GM18870 (cell line): ENCODE measurements around the gene INCA1.
A peak's percentile ranks its signal among the peaks of the same experiment; 100 is the strongest.

Experiments used
- ATAC-seq: cut with Tn5 transposase; IDR thresholded peaks from one replicate; pipeline ENCODE4 v1.9.1; 2021; ENCODE audit warnings: moderate library complexity; ENCODE audit not compliant: unreplicated experiment

The INCA1 gene

DNA sequence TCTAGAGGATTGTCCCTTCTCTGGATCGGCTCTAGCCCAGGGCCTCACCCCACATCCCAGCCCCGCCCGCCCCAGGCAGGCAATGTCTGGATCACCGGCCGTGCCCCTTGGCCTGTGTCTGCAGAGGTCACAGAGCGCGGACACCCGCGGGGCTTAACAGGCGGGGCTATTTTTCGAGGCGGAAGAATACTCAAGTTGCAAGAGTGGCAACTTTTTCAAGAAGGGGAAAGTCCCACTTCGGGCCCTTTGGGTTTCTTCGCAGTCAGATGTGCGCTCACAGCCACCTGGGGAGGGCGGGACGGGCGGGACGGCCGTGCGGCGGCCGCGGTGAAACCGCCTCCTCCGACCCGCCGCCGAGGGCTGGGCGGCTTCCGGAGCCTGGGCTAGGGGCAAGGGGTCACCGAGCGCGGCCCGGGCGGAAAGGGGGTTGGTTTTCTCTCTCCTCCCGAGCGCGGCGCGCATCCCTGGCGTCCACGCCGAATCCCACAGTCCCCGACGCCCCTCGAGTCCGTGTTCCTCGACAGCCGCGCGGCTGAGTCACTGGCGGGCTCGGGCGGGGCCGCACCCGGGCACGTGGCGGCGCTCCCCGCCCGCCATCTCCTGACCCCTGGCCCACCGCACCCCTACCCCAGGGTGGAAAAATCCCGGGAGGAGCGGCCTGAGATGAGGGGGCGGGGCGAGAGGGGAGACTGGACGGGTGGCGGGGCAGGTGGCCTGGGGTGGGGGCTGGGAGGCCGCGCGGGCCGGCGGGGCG is 47.8 kb downstream of the INCA1 start:
- ATAC-seq = no peak

DNA sequence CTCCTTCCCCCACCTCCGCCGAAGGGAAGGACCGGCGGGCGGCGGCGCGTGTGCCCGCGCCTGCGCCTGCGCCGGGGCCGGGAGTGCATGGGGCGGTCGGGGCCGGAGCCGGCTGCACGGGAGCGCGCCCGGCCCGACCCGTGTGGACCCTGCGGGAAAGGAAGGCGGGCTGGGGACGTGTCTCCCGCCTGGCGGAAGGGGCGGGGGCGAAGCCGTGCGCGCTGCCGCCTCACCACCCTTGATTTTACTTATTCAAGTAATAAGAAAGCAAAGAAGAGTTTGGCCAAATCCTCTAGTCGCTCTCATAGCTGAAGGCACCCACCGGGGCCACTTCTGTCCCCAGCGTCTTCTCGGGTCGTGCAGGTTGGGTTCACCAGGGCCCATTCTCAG is 48.4 kb downstream of the INCA1 start:
- no peak for ATAC-seq

DNA sequence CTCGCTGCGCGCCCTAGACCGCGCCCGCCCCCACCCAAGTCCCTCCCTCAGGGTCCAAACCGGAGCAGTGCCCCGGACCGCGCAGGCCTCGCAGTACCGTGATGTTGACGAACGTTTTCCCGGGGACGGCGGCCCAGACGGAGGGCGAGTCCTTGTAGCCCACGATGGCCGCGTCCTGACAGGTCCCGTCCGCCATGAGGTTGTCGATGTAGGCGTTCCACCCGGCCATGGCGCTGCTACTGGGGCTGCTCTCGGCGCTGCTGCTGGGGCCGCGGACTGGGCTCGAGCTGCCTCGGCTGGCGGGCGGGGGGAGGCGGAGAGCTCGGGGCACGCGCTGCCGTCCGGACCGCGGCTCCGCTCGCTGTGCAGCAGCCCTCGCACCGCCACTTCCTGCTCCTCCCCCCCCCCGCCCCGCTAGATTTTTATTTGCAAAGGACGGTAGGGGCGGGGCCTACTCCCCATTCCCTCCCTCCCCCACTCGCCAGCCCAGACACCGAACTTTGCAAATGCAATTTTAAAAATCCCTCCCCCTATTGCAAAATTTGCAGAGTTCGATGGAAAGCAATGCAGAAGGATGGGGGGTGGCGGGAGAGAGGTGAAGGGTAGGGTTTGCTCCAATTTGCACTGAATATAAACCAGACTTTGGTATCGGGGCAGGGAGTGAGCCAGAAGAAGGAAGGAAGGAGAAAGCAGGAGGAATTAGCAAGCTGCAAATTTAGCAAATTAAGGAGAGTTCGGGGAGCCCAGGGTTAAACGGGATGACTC is 49.0 kb downstream of the INCA1 start, which contains the start of gene PFN1:
PFN1 (minus strand) TSS at position 365 of the 765 bp plus-strand sequence; CDS start at position 229, 136 bp downstream.
- ATAC-seq = no peak

DNA sequence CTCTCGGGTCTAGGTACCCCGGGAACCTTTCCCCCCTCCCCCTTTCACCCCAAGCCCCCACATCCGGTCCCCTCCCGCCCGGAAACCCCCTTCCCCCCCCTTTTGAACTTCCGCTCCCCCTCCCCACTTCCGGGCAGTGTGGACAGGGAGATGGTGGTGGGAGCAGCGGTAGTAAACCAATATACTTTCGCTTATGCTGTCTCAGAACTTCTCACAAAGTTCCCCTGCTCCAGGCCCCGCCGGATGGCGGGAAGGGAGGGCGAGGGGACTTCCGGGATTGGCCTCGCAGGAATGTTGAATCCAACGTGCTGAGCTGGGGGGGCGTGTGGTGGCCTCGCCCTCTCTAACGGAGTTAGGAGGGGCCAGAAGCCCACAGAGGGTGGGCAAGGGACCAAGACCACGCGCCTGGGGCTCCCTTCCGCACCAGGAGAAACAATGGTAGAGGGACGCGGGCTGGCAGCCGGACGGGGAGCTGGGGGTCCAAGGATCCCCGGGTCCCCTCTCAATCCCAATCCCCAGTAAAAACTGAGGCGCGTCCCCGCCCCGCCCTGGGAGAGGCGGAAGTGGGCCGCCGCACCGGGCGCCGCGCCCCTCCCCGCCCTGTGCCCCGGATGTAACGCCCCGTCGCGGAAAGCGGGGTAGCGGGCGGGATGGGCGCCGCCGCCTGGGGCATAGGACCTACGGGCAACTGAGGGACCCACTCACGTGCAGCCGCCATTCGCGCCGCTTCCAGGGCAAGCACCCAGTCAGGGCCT is 49.7 kb downstream of the INCA1 start:
- ATAC-seq = no peak

DNA sequence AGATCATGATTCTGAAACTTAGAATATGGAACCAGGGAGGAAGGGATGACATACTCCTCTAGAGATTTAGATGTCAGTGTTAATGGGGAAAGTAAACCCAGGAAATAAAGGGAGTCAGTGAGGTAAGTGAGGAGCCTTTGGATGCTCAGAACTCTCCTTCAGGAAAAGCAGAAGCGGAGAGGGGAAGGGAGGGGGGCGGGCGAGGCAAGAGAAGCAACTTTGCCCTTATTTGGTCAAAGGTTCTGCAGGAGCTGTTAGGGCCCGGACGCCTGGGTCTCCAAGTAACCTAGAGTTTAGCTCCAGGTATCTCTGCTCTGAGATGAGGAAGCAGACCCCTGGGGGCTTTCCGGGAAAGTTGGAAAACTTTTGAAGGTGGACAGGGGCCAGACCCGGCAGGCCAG is 50.3 kb downstream of the INCA1 start:
- no peak for ATAC-seq

DNA sequence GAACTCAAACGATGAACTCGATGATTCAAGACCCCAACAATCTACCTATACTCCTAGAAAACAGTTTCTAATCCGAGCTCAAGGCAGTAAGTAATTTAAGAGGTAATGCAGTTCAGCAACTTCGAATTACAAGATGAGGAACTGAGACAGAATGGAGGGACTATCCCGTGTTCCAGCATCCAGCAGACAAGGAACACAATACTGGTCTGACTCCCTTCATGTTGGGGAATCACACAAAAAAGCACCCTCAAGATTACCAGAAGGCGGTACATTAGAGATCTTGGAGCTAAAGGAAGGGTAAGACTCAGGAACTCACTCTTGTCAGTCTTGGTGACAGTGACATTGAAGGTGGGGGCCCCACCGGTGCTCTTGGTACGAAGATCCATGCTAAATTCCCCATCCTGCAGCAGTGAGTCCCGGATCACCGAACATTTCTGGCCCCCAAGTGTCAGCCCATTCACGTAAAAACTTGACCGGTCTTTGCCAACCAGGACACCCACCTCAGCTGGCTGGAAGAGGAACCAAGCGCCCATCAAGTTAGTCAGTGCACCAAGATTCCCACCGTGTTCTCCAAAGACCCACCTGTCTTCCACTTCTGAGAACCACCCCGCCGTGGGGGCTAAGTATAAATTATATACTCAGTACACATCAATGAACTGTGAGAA is 50.9 kb downstream of the INCA1 start:
- no peak for ATAC-seq

DNA sequence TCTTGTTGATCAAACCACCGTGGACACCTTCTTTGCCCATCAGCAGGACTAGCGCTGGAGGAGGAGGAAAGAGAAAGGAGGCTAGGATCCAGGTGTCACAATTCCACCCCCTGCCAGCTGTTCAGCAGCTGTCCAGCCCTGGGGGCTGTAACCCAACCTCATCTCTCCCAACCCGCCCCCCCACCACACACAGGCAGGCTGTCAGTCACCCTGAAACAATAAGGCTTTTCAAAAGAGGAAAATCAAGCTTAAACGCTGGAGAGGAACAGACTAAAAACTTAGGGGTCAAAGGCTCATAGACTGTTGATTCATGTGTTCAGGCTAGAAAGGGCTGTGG is 51.4 kb downstream of the INCA1 start:
- no peak for ATAC-seq

DNA sequence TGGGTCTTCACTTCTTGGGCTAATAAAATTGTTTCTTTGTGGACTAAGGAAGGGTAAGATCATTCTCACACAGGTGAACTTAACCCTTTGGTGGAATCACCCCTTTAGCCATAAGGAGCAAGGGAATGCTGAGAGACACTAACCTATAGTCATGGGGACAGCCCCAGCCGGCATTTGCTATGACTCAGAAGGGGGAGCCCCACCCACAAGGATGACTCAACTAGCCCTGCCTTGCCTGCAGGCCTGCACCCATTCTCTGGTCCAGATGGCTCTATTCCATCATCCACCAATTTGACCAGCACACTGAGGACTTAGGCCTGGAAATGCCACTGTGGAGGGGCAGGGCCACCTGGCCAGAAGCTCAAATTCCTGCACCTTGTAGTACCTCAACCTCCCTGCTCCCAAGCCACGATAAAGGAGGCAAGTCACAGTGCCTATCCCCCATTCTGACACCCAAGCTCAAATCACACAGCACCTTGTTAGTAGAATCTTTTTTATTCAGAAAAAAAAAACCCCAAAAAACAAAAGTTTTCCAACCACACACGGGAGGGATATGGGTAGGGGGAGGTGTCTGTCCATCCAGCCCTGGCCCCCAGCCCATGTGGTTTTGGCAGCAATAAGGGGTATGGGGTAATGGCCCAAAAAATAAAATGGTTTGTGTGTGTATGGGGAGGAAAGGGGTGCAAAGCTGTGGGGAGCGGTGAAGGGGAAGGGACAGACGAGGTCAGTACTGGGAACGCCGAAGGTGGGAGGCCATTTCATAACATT is 52.0 kb downstream of the INCA1 start:
- peak; percentile 36 for ATAC-seq

DNA sequence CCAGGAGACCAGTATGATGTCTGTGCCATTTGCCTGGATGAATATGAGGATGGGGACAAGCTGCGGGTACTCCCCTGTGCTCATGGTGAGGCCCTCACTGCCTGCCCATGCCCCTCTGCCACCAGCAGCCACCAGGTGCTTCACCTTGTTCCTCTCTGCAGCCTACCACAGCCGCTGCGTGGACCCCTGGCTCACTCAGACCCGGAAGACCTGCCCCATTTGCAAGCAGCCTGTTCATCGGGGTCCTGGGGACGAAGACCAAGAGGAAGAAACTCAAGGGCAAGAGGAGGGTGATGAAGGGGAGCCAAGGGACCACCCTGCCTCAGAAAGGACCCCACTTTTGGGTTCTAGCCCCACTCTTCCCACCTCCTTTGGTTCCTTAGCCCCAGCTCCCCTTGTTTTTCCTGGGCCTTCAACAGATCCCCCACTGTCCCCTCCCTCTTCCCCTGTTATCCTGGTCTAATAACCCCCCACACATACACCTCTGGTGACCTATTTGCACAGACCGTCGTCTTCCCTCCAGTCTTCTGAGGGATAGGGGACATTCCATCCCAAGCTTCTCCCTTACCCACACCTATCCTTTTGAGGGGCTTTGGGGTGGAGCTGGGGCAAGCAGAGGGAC is 52.7 kb downstream of the INCA1 start:
- no peak for ATAC-seq

DNA sequence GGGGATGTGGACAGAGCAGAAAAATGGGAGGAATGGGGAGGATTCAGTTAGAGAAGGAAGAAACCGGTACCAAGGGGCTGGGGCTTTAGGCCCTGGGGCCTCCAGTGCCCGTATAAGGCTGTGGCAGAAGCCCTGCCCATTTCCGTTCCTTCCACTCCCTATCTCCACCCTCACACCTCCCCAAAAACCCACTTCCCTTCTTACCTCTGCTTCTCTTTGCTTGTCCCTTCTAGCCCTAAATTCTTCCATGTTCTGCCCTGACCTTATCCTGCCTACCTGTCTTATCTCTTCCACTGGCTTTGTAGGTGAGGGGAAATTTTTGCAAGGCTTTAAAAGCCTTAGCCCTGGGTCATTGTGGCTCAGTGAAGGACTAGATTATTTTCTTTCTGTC is 53.2 kb downstream of the INCA1 start:
- ATAC-seq = no peak

DNA sequence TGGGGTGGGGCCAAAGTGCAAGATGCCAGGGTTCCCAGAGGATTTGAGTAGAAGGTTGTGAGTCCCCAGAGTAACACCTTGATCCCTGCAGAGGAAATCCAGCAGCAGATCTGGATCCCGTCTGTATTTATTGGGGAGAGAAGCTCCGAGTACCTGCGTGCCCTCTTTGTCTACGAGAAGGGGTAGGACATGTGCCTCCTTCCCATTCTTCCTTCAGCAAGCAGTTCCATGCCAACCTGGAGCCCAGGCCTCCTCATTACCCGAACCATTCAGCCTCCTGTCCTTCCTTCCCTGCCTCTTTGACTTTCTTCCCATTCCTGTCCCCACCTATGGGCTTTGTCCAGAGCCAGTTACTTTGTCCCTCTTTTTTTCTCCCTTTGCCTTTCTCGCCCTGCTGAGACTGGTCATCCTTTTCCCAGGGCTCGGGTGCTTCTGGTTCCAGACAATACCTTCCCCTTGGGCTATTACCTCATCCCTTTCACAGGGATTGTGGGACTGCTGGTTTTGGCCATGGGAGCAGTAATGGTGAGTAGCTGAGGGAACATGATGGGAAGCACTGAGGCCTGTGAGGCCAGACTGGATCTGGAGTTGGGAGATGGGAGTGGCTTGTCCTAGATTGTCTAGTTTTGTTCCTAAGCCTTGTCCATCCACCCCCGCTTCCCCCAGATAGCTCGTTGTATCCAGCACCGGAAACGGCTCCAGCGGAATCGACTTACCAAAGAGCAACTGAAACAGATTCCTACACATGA is 54.4 kb downstream of the INCA1 start:
- ATAC-seq = no peak

DNA sequence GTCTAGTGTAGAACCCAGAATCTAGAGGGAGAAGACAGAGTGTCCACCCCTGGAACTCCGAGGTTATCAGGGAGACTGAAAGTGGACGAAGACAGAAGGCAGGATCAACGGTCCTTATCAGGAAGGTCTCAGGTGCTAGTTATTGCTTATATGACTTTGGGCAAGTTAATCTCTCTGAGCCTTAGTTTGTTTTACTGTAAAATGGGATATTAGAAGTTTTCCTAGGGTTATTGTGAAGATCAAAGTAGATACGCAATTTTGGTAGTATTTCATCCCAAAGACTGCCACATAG is 56.1 kb downstream of the INCA1 start:
- no peak for ATAC-seq

DNA sequence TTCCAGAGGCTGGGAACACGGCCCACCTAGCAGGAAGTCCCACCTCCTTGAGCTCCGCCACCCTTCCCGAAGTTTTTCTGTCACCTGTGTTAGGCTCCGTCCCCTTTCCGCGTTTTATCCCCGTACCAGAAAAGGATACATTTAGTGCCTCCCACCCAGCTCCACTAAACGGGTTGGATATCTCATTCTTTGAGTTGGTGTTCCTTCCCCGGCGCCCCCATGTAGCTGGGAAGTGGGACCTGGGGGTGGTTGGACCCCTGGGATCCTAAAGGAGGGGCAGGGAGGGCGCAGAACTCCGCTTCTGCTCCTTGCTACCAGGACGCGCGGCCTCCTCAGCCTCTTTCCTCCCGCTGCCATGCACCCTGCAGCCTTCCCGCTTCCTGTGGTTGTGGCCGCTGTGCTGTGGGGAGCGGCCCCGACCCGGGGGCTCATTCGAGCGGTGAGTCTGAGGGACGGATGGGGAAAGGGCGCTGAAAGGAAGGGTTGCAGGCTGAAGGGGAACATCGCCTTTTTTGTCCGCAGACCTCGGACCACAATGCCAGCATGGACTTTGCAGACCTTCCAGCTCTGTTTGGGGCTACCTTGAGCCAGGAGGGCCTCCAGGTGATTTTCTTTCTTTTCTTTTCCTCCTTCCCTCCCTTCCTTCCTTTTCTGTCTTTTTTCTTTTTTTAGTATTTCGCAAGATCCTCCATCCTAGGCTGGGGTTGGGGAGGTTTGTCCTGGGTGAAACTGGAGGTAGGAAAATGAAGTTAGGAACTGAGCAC is 56.6 kb downstream of the INCA1 start:
- ATAC-seq = no peak

DNA sequence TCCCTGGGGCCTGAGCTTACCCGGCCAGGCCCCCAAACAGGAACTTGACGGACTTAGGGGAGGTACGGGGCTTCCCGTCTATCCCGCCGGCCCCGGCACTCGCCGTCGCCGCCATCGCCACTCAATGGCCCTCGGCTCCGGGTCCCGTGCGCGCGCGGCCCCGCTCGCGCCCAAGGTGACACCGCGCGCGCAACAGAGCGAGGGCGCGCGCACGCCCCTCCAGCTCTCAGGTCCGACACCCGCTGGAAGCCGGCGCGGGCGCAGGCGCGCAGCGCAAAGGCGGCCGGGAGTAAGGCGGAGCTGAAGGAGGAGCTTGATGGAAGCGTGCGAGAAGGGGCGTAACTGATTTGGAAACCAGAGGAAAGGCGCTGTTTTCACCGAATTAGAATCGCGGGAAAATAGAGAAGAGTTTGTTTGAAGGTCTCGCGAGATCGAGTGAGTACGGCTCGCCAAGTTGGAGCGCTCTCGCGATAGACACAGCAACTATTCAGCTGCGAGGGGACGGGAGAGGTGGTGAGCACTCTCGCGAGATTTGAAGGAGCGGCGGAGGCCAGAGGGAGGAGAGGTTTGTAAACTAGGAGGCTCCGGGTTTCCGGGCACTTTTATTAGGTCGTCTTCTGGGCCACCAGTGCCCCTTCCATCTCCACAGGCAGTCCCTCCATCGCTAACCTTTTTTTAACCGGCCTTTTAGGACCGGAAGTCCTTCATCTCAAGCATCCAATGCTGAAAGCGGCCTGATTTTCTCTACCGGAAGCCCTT is 57.3 kb downstream of the INCA1 start, which contains the start of the genes RNF167 and SLC25A11:
RNF167 (plus strand) TSS at position 473 of the 759 bp plus-strand sequence. CDS start 642 bp downstream, outside the sequence.
SLC25A11 (minus strand) TSS at position 251 of the 759 bp plus-strand sequence; CDS start at position 115, 136 bp downstream.
- ATAC-seq = peak; percentile 81

DNA sequence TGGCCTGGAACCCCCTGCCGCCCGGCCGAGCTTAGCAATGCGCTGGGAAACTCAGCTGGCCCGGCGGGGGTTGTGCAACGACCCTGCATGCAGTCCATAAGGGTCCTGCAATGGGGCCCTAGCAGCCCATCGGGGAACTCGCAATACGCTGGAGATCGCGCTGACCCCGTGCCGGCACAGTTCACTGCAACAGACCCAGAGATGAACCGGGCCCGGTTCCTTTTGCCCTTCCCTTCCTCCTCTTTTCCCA is 57.9 kb downstream of the INCA1 start:
- peak; percentile 10 for ATAC-seq

DNA sequence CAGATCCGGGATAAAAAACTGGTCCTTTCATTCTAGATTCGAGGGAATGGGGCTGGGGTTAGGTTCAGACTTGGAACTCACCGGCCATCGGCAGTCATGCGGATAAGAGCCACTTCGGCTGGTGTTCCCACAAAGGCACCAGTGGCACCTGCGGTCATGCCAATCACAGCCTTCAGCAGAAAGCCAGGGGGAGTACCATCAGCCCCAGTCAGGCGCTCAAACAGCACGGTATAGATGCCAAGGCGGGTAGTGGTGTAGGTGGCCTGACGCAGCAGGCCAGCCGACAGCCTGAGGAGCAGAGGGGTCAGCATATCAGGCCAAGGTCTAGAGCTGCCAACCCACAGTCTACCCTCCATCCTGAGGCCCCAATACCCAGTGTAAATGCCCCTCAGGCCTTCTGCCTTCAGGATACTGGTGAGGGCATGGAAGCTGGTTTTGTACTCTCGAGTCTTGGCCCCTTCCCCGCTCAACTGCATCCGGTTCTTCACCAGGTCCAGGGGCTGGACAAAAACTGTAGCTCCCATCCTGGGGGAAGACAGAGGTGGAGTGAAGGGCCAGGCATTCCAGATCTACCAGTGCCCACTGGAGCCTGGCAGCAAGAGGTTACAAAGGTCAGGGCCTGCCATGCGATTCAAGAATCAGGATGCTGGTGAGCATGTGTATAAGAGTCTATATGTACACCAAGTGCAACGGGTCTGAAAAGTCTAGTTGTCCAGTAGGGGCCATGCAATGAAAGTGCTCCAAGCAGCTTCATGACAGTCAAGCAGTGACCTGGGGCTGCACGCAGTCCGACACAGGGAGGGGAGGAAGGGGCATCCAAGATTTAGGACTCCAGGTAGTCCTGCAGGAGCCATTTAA is 58.4 kb downstream of the INCA1 start:
- ATAC-seq = no peak
